GM18519 (cell line): ENCODE measurements around the gene WBP1.
A peak's percentile ranks its signal among the peaks of the same experiment; 100 is the strongest.

Experiments
- ATAC-seq: cut with Tn5 transposase; IDR thresholded peaks from one replicate; pipeline ENCODE4 v1.9.1; 2021; ENCODE audit warnings: mild to moderate bottlenecking, moderate library complexity; ENCODE audit not compliant: unreplicated experiment, low FRiP score

Gene WBP1

GRCh38 chr2:74501335-74502071 is 43.3 kb downstream of the WBP1 start:
- ATAC-seq, result no peak

GRCh38 chr2:74502147-74502719 is 44.0 kb downstream of the WBP1 start:
- no peak for ATAC-seq

GRCh38 chr2:74502720-74503505 is 44.7 kb downstream of the WBP1 start:
- peak; percentile 32 for ATAC-seq

GRCh38 chr2:74503506-74504475 is 45.6 kb downstream of the WBP1 start:
- no peak for ATAC-seq

GRCh38 chr2:74504591-74504990 is 46.4 kb downstream of the WBP1 start:
- ATAC-seq, result no peak

DNA sequence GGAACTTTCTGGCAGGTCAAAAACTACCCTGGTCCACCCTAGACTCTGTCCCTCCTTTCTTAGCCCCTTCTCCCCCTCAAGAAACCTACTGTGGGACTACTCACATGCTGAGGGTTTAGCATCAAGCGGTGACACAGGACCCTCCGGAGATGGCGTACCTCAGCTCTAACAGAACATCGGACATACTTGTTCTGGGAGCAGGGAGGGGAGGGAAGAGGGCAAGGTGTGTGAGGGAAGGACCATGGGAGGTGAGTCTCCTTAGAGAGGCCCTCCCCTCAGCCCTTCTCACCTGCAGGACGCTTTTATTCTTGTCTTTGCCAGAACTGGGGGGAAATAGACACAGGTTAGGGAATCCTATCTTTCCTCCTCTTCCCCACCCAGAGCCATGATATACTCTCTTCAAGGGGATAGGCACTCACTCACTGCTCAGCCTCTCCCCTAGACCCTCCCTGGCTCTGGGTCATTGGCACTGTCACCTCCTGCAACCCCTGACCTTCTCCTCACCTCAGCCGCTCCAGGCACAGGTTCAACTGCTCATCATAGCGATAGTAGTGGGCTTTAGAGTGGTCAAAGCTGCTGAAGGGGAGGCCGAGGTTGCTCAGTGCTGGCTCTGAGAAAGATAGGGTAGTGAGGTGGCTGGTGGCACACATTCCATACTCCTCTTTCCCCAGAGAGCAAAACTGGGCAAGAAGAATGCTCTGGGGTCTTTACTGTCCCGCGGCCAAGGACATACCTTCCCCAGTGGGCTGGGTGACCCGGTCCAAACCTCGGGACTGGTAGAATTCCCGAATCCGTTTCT is 47.4 kb downstream of the WBP1 start:
- ATAC-seq, result no peak

- ATAC-seq, result peak; percentile 75
Observed at GRCh38 chr2:74507145-74507925, 49.1 kb downstream of the WBP1 start, which contains the start of gene PCGF1. TSS of gene PCGF1 (minus strand) at chr2:74507695. CDS start at chr2:74507668, 27 bp downstream.

DNA sequence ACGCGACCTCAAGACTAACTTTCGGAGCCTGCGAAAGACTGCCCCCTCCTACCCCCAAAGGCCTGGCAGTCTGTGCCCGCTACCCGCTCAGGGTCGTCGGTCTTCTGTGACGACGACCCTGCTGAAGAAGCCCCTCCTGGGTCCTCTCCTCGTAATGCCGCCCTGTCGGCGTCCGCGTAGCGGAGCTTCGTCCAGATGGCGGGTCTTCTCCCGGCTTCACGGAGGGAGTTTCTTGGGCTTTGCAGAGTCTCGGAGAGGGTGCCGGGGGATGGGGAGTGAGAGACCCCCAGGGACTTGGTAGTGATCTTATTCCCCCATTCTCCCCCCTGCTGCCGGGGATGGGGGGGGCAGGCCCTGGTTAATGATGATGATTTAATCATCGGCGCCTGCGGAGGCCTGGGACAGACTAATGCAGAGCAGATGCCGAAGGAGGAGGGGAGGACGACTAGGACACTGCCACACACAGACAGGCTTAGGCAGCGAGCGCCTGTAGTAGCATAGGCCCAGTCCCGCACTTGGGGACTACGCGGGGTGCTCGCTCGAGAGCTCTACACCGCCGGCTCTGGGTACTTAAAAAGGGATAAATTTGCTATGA is 49.8 kb downstream of the WBP1 start:
- ATAC-seq, result no peak

GRCh38 chr2:74510272-74510671 is 52.0 kb downstream of the WBP1 start:
- ATAC-seq, result no peak
